Stomach (tissue), 4 donors: Measurements from ENCODE around the gene PDE4D.

Experiments used
- POLR2A ChIP-seq, 4 donors: fragments of 450-650 bp; IDR thresholded peaks; one replicate each; pipeline ENCODE4 v1.6.1; 2016; ENCODE audit warnings: antibody characterized with exemption in 4 of 4, control low read depth in 2 of 4, mild to moderate bottlenecking in 1 of 4, moderate library complexity in 1 of 4
- TF ChIP-seq, protein P1 (sequence below), 7 experiments: fragments of 450-650 bp in 4 of 7; fragments of 200-600 bp in 3 of 7; sonication (generic) in 3 of 7; IDR thresholded peaks; one replicate each; pipeline ENCODE4 v1.5.1; 2016 to 2019; ENCODE audit warnings: antibody characterized with exemption in 7 of 7, control low read depth in 2 of 7, mild to moderate bottlenecking in 1 of 7

DNA sequence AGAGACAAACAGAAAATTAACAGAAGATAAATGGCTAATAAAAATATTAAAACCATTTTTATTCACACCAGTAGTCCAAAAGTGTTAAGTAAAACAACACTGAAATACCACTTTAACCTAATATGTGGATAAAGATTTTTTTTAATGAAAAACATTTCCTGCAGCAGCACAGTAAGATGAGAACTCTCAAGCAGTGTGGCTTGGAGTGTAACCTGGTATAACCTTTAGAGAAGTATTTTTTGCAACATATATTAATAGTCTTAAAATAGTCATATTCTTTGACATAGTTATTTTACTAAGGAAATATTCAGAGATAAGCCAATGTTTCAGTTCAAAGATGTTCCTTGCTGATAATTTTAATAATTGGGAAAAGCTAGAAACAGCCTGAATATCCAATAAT lies 644.4 kb downstream of the PDE4D start:
- TF ChIP-seq, protein P1, sequence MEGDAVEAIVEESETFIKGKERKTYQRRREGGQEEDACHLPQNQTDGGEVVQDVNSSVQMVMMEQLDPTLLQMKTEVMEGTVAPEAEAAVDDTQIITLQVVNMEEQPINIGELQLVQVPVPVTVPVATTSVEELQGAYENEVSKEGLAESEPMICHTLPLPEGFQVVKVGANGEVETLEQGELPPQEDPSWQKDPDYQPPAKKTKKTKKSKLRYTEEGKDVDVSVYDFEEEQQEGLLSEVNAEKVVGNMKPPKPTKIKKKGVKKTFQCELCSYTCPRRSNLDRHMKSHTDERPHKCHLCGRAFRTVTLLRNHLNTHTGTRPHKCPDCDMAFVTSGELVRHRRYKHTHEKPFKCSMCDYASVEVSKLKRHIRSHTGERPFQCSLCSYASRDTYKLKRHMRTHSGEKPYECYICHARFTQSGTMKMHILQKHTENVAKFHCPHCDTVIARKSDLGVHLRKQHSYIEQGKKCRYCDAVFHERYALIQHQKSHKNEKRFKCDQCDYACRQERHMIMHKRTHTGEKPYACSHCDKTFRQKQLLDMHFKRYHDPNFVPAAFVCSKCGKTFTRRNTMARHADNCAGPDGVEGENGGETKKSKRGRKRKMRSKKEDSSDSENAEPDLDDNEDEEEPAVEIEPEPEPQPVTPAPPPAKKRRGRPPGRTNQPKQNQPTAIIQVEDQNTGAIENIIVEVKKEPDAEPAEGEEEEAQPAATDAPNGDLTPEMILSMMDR (IDR thresholded peaks at IDR 0.05), result no peak
- TF ChIP-seq POLR2A (IDR thresholded peaks at IDR 0.05), result no peak
